ENCODE data around the gene DCP1B. TPM values are rescaled to one million over a fixed set of nuclear protein-coding genes. Genes with fewer than 3 reads are reported as not detected.

DCP1B gene
- total and polyA plus RNA-seq, 2 donors (not counting 3 experiments of a cell fraction or from before 2014, with no cell fraction given) = 11.2 to 19.8 TPM

GRCh38 chr12:1974812-1975211 lies 29.4 kb downstream of the DCP1B start:
- no TSS peak for BruUV-seq (replicated peaks)
- ChIA-PET POLR2A (no interaction called here), CTCF (interaction anchor here (1.3 to 2.8 kb wide), 2 partner anchors 8 to 35 kb away, joined by 3 to 6 read pairs; no protein-coding TSS in a partner anchor)
- Histone ChIP-seq H3K4me3 (replicated peaks in 1 of 3; ENCODE audit: insufficient read depth in 1 of 3, low read depth in 1 of 3, low read length in 3 of 3) (no peak overlapping the region), H3K27me3 (ENCODE audit: control insufficient read depth in 2 of 2, insufficient read depth in 2 of 2, low read length in 2 of 2) (no peaks in the 10 kb centered on the region), H3K4me2 (ENCODE audit: insufficient read depth, low read length) (no peak overlapping the region), H3K9ac (replicated peaks; ENCODE audit: extremely low read depth, insufficient read depth, low read length) (no peak overlapping the region), H3K4me1 (ENCODE audit: control insufficient read depth, extremely low read depth, insufficient read depth, low read length) (no peaks in the 10 kb centered on the region), H3K9me3 (replicated peaks; ENCODE audit: control insufficient read depth, insufficient read depth, low read length) (no peaks in the 10 kb centered on the region), H2AFZ (ENCODE audit: low read depth, low read length) (no peak overlapping the region), H3K79me2 (ENCODE audit: control insufficient read depth, insufficient read depth, low read length) (no peaks in the 10 kb centered on the region), H4K20me1 (replicated peaks; ENCODE audit: control insufficient read depth, extremely low read depth, insufficient read depth, low read length) (no peaks in the 10 kb centered on the region), H3K36me3 (ENCODE audit: control insufficient read depth in 2 of 2, extremely low read depth in 1 of 2, insufficient read depth in 2 of 2, low read length in 2 of 2) (no peaks in the 10 kb centered on the region), H3K9me1 (replicated peaks; ENCODE audit: control insufficient read depth, extremely low read depth, insufficient read depth, low read length) (no peaks in the 10 kb centered on the region), H3K27ac (ENCODE audit: insufficient read depth, low read depth, low read length) (no peak overlapping the region)
- dilution Hi-C loops (cut with MboI; ENCODE audit: extremely low pct_ligation_motif_present, low sequenced_read_pairs) = no loop called here
- FAIRE-seq = no peak
- DNase-seq (ENCODE audit: low read depth, low spot score) = no peak
- no peak for TF ChIP-seq EZH2 (IDR thresholded peaks at IDR 0.05; ENCODE audit: borderline replicate concordance, low read depth, low read length, severe bottlenecking)
- TF ChIP-seq GATA2 (IDR thresholded peaks at IDR 0.05; ENCODE audit: insufficient read depth, insufficient read length, low read depth, low read length) = no peak
- no peak for TF ChIP-seq JUN (IDR thresholded peaks at IDR 0.05; ENCODE audit: borderline replicate concordance, insufficient read depth, insufficient read length, low read depth)
- TF ChIP-seq POLR2AphosphoS5 (IDR thresholded peaks at IDR 0.05; ENCODE audit: insufficient read depth, low read depth, low read length) = no peak
- no peak for TF ChIP-seq POLR2A (IDR thresholded peaks at IDR 0.05; ENCODE audit: low read depth, low read length)
- no peak for TF ChIP-seq MAX (IDR thresholded peaks at IDR 0.05; ENCODE audit: insufficient read depth, insufficient read length)
- no peak for TF ChIP-seq MYC (IDR thresholded peaks at IDR 0.05; ENCODE audit: low read depth, low read length)
- TF ChIP-seq CTCF (IDR thresholded peaks at IDR 0.05; ENCODE audit: extremely low read depth in 1 of 2, insufficient read depth in 1 of 2, low read depth in 1 of 2, low read length in 2 of 2) = no peak
- no peak for TF ChIP-seq FOS (IDR thresholded peaks at IDR 0.05; ENCODE audit: borderline replicate concordance, insufficient read depth, low read length)
- intact Hi-C loops (cut with micrococcal nuclease) = no loop called here

Data from endothelial cell of umbilical vein (primary cell).